T-helper 17 cell (primary cell): ENCODE measurements around the gene ACTG1. TPM values are rescaled to one million over a fixed set of nuclear protein-coding genes. Genes with fewer than 3 reads are reported as not detected.

Experiments used
- ATAC-seq: fragments of 150-1000 bp; cut with Tn5 transposase; 2 replicates; pipeline ENCODE4 v1.10.0; 2021; ENCODE audit warnings: mild to moderate bottlenecking, moderate library complexity
- DNase-seq, 3 donors: peaks; one replicate each; pipeline versions ENCODE4 v3.0.0 to v3.0.0-alpha.2; 2020 to 2021
- H3K9me3 ChIP-seq: one replicate; pipeline ENCODE4 v1.7.0; 2013; ENCODE audit warnings: low read length, mild to moderate bottlenecking; ENCODE audit not compliant: control insufficient read depth, poor library complexity, severe bottlenecking
- H3K27ac Mint-ChIP-seq: one replicate; pipeline ENCODE4 v1.8.0; 2022; ENCODE audit warnings: mild to moderate bottlenecking, moderate library complexity, mixed read lengths
- H3K27me3 Mint-ChIP-seq: one replicate; pipeline ENCODE4 v1.8.0; 2022; ENCODE audit warnings: mixed read lengths
- H3K36me3 Mint-ChIP-seq: one replicate; pipeline ENCODE4 v1.8.0; 2022; ENCODE audit warnings: low read depth, mixed read lengths
- H3K4me1 Mint-ChIP-seq: one replicate; pipeline ENCODE4 v1.8.0; 2022; ENCODE audit warnings: mild to moderate bottlenecking, mixed read lengths
- H3K4me3 Mint-ChIP-seq: one replicate; pipeline ENCODE4 v1.8.0; 2022; ENCODE audit warnings: mild to moderate bottlenecking, moderate library complexity, mixed read lengths
- total RNA-seq, 4 donors: library from RNA in 2 of 4; stranded (reverse) in 2 of 4; gene quantifications; one replicate each; pipeline ENCODE4 v1.2.3 and lab custom pipeline; 2022 to 2026

Gene ACTG1
- total RNA-seq, 2 donors from 2014 or later = 1,202 to 1,502 TPM

DNA sequence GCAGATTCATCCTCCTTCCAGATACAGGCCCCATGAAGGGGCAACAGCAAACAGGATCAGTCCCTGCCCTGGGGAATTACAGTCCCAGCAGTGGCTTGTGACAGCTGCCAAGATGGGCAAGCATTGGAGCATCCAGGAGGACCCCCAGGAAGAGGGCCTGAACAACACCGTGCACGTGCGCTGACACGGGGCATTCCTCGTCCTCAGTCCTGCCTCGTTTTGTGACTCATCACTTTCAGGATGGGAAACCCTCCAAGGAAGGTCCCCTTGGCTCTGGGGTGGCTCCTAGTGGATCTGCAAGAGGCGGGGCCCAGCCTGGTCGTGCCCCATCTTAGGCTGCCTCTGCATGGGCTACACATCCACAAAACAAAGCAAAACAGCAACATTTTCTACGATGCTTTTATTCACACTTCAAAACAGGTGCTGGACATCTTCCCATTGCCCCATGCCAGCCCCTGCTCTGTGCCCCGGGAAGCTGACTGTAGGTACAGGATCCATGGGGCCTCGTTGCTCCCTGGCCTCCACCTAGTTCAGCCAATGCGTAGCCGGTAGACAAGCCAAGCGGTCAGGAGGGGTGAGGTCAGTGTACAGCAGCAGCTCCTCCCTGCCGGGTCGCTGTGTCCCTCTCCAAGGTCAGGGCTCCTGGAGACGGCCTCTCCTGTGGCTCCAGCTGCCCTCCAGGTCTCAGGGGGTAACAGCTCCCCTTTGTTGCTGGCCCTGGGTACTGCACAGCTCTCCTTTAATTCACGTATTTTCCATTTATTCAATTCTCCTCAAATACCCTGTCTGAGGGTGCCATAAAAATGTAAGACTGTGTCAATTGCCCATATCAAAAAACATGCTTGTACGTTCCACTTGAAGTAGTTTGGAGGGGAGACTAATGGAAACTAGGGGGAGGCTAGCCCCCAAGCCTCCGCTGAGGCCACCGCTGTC lies 32.2 kb downstream of the ACTG1 start:
- ATAC-seq = no peak
- DNase-seq = no peak
- H3K9me3 ChIP-seq = no peaks in the 10 kb centered on the region
- peaks cover 2% of the 10 kb centered on the region for H3K4me1 Mint-ChIP-seq
- H3K27ac Mint-ChIP-seq = no peak overlapping the region
- H3K4me3 Mint-ChIP-seq = peak overlapping the region; percentile 36
- peaks cover 39% of the 10 kb centered on the region for H3K27me3 Mint-ChIP-seq
- no peaks in the 10 kb centered on the region for H3K36me3 Mint-ChIP-seq

DNA sequence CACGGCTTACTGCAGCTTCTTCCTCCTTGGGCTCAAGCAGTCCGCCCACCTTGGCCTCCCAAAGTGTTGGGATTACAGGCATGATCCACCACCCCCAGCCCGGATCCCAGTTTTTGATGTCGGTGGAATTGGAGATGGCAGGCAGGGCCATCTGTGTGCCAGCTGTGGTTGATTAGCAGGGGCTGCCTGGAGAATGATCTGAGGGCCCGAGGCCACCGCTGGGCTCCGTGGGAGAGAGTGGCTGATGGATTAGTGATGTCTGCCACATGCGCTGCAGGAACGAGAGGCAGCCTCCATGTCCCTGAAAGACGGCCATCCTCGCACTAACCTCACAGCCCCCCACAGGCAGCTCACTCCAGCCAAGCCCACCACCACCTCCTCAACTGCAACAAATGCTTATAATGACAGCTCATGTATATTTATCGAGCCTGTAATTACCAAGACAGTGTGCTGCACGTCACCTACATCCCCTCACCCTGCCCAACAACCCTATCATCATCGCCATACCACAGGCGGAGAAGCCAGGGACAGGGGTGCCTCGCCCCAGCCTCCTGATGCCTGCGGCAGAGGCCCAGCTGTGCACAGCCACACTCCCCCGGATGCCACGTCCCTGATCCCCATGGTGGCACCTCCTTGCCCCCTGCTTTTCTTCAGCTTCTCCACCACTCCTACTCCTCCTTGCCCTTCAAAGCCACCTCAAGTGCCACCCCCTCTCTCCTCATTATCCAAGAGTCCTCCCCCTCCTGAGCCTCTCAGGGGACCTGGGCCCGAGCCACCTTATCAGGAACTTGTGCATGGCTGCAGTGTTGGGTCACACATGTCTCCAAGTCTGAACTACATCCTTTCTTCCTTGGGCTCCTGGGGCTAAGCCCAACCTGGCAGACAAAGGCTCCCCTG lies 33.2 kb downstream of the ACTG1 start:
- H3K36me3 Mint-ChIP-seq = no peaks in the 10 kb centered on the region
- peaks cover 39% of the 10 kb centered on the region for H3K27me3 Mint-ChIP-seq
- no peak overlapping the region for H3K4me3 Mint-ChIP-seq
- no peaks in the 10 kb centered on the region for H3K9me3 ChIP-seq
- H3K27ac Mint-ChIP-seq = no peak overlapping the region
- ATAC-seq (no peak), DNase-seq (no peak)
- H3K4me1 Mint-ChIP-seq = peaks cover 5% of the 10 kb centered on the region

DNA sequence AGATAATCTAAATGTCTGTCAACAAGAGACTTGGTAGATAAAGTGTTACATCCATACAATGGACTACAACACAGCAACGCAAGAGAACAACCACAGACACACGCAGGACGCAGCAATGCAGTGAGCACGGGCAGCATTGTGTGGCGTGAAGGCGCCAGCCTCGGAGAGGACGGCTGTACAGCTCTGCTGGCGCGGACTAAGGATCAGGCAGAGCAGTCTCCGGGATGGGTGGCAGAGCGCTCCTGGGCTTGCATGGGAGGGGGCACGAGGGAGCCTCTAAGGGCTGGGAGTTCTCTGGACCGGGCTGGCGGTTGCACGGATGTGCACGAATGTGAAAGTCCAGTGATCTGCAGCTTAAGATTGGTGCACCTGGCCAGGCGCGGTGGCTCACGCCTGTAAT lies 34.5 kb downstream of the ACTG1 start:
- H3K27me3 Mint-ChIP-seq = peaks cover 39% of the 10 kb centered on the region

DNA sequence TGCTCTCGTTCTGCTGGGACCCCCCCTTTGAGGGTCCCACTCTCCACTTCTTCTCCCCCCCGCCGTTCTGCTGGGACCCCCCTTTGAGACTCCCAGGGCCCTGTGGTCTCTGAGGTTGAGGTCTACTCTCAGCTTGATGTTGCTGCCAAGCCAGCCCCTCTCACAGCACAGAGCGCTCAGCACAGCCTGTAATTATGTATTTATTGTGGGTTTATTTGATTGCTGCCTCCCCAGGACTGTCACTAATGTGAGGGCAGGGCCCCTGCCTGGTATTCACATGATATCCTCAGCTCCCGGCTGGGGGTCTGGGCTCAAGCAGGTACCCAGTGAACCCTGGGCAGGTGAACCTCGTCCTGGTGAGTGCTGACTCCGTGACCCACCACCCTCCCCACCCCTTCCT lies 35.4 kb downstream of the ACTG1 start:
- H3K9me3 ChIP-seq = no peaks in the 10 kb centered on the region
- Mint-ChIP-seq H3K27ac (no peak overlapping the region), H3K4me3 (no peak overlapping the region), H3K27me3 (peaks cover 31% of the 10 kb centered on the region), H3K36me3 (no peaks in the 10 kb centered on the region), H3K4me1 (peaks cover 6% of the 10 kb centered on the region)
- ATAC-seq = no peak
- DNase-seq = no peak

More for the DNA sequence above, 34.5 kb downstream of the ACTG1 start:
- DNase-seq = no peak
- no peak for ATAC-seq
- H3K27ac Mint-ChIP-seq = no peak overlapping the region
- no peaks in the 10 kb centered on the region for H3K36me3 Mint-ChIP-seq
- no peak overlapping the region for H3K4me3 Mint-ChIP-seq
- no peaks in the 10 kb centered on the region for H3K9me3 ChIP-seq
- peaks cover 6% of the 10 kb centered on the region for H3K4me1 Mint-ChIP-seq

DNA sequence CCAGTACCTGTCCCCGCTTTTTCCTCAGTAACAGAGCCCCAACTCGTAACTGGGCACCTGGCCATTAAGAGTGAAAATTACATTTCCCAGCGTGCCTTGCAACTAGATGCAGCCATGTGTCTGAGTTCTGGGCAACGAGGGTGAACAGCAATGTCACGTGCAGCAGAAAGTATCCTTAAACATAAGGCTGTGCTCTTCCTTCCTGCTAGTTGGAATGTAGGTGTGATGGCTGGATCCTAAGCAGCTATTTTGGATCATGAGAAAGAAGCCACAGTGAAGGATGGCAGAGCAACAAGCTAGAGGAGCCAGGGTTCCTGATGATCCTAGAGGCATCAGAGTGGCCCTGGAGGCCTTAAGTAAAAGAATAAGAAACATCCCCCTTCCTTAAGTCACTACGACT lies 36.0 kb downstream of the ACTG1 start:
- H3K27me3 Mint-ChIP-seq = peaks cover 26% of the 10 kb centered on the region
- H3K27ac Mint-ChIP-seq = no peak overlapping the region
- no peak overlapping the region for H3K4me3 Mint-ChIP-seq
- DNase-seq (no peak), ATAC-seq (no peak)
- no peaks in the 10 kb centered on the region for H3K36me3 Mint-ChIP-seq
- no peaks in the 10 kb centered on the region for H3K9me3 ChIP-seq
- peaks cover 4% of the 10 kb centered on the region for H3K4me1 Mint-ChIP-seq

DNA sequence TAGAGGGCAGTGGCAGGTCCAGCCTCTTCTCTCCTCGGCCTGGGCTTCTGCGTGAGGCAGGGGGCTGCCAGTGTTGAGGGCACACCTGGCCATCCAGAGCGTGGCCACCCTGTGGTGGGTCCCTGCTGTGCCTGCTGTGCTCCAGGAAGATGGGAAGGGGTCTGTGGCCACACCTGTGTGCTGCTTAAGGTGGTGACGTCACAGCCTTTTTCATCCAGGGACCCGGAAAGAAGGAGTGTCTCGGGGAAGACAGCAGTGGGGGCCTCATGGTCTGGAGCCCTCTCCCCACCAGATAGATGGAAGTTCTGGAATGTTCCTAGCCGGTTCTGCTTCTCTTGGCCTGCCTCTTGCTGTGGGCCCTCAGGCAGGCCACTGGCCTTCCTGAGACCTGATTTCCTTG lies 36.5 kb downstream of the ACTG1 start:
- H3K36me3 Mint-ChIP-seq = no peaks in the 10 kb centered on the region
- no peak for ATAC-seq

DNA sequence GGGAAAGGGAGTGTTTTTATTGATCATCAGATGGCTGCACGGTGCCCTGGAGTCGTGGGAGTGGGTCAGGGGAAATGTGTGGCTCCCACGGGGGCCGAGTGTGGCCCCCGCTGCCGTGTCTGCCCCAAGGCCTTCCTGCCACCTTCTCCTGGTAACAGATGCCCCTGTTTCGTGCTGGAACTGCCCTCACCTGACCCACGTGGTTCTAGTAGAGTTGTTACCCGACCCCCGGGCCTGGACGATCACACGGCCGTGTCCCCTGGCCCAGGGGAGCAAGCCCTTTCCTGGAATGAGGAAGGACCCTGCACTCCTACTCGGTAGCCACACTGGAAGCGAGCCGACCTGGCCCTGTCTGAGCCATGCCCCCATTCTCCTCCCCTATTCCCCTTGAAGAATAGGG lies 37.6 kb downstream of the ACTG1 start:
- no peak for DNase-seq
- H3K27me3 Mint-ChIP-seq = peaks cover 17% of the 10 kb centered on the region
- ATAC-seq = no peak
- H3K9me3 ChIP-seq = no peaks in the 10 kb centered on the region
- no peak overlapping the region for H3K4me3 Mint-ChIP-seq
- peaks cover 4% of the 10 kb centered on the region for H3K4me1 Mint-ChIP-seq
- H3K27ac Mint-ChIP-seq = no peak overlapping the region
- H3K36me3 Mint-ChIP-seq = no peaks in the 10 kb centered on the region

More for the DNA sequence above, 36.5 kb downstream of the ACTG1 start:
- H3K27me3 Mint-ChIP-seq = peaks cover 26% of the 10 kb centered on the region
- no peak for DNase-seq
- H3K9me3 ChIP-seq = no peaks in the 10 kb centered on the region
- no peak overlapping the region for H3K27ac Mint-ChIP-seq
- H3K4me3 Mint-ChIP-seq = no peak overlapping the region
- H3K4me1 Mint-ChIP-seq = peaks cover 4% of the 10 kb centered on the region

DNA sequence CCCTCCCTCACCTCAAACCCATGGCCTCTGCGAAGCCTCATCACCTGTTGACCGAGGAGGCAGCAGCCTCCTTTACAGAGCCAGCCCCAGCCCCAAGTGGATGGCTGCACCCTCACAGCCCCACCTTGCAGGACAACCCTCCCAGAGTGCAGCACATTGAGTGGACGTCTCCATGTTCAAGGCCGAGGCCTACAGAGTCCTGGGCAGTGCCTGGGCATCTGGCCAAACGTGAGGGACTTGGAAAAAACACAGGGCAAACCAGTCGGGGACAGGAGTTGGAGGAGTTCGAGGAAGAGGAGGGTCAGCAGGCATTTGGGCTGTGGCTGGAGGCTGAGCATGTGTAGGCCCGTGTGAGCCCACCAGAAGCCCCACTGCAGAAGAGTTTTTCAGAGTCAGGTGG lies 39.6 kb downstream of the ACTG1 start:
- DNase-seq = no peak
- no peaks in the 10 kb centered on the region for H3K36me3 Mint-ChIP-seq
- H3K9me3 ChIP-seq = no peaks in the 10 kb centered on the region
- H3K4me3 Mint-ChIP-seq = no peak overlapping the region
- no peak for ATAC-seq
- peaks cover 4% of the 10 kb centered on the region for H3K4me1 Mint-ChIP-seq
- H3K27me3 Mint-ChIP-seq = peaks cover 3% of the 10 kb centered on the region
- H3K27ac Mint-ChIP-seq = no peak overlapping the region

DNA sequence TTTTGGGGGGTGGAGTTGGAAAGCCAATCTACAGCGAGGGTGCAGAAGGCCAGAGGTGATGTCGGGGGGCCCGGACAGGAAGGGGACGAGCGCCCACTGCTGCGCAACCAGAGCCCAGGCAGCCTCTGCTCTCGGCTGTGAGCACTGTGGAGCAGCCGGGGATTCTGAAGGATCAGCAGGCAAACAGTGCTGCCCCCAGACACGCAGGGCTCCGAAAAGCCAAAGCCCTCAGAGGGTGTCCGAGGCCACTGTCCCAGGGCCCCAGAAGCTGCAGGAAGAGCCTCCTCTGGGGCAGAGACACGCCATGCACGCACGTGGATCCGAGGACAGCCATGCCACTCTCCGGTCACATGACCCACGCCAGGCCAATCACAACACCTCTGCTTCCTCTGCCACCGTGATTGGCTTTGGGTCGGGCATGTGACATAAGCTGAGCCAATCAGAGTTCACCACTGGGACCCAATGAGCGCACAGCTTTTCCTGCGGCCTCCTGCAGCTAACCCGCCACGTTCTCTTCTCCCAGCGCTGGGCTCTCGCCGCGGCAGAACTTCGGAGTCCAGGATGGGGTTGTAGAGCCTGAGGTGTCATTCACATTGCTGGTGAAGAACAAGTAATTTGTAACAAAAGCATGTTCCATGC lies 40.7 kb downstream of the ACTG1 start:
- no peak for ATAC-seq
- Mint-ChIP-seq H3K27me3 (no peaks in the 10 kb centered on the region), H3K27ac (no peak overlapping the region), H3K36me3 (no peaks in the 10 kb centered on the region), H3K4me1 (peaks cover 4% of the 10 kb centered on the region), H3K4me3 (no peak overlapping the region)
- H3K9me3 ChIP-seq = no peaks in the 10 kb centered on the region
- no peak for DNase-seq

DNA sequence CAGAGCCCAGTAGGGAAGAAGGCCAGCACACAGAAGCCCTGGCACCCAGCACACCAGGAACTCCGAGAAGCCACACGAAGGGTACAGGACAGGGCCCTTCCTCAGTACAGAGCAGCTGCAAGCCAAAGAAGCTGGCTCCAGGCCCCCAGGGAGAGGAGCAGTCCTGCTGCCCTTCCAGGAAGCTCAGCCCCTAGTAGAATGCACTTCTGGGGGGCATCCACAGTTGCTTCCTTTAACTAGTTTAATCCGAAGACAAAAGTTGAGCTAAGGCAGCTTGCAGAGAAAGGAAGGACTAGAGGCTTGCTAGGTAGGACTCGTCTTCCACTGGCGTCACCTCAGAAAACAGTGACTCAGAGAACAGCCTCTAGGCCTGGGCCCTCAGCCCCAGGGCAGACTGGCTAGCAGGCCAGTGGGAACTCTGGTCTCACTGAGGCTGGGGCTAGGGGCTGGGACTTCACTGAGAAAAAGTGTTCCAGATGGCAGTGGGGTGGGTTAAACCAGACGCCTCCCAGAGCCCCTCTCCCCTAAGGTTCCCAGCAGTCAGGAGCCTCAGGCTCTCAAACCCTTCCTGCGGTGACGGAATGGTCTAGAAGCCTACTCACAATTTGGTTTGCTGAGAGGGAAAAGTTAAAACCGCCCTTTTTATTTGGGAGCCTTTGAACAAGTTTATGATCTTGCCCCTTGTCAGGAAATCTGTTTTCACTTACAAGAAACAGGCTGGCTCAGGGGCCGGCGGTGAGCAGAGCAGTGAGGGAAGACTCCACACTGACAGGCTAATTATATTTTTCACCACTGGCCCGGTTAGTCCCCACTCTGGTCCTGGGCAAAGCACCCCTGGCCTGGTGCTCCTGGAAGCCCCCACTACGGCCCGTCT lies 41.4 kb downstream of the ACTG1 start:
- Mint-ChIP-seq H3K36me3 (no peaks in the 10 kb centered on the region), H3K4me1 (peaks cover 4% of the 10 kb centered on the region), H3K4me3 (no peak overlapping the region), H3K27ac (no peak overlapping the region), H3K27me3 (peaks cover 7% of the 10 kb centered on the region)
- no peak for ATAC-seq
- DNase-seq = no peak
- no peaks in the 10 kb centered on the region for H3K9me3 ChIP-seq

DNA sequence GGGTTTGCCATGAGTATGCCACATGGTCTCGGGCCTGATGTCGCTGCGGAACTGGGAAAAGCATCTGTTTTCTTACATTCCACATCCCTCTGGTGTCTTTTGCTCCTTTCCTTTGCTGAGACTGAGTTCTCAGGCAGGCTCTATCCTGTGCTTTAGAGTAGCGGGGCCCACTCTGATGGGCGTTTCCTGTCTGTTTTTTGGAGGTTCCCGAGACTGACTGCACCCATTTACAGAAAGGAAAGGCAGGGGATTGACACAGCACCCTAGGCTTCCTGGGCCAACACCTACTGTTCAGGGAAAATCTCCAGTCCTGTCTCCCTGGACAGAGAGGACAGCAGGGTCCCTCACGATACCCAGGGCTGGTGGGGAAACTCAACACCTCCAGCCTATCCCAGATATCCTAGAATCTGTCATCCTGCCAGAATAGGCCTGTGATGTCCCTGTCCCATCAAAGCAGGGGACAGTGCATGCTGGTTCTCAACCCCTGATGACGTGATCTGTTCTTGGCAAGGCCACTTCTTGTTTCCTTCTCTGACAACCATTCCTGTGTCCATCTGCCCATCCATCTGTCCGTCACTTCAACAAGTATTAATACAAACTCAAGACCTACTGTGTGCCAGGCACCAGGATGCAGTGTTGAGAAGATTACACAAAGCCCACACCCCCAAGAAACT lies 42.2 kb downstream of the ACTG1 start:
- no peak overlapping the region for H3K4me3 Mint-ChIP-seq
- DNase-seq (no peak), ATAC-seq (no peak)
- H3K36me3 Mint-ChIP-seq = no peaks in the 10 kb centered on the region
- H3K27ac Mint-ChIP-seq = peak overlapping the region; percentile 19
- H3K27me3 Mint-ChIP-seq = peaks cover 7% of the 10 kb centered on the region
- H3K4me1 Mint-ChIP-seq = peaks cover 4% of the 10 kb centered on the region
- no peaks in the 10 kb centered on the region for H3K9me3 ChIP-seq

DNA sequence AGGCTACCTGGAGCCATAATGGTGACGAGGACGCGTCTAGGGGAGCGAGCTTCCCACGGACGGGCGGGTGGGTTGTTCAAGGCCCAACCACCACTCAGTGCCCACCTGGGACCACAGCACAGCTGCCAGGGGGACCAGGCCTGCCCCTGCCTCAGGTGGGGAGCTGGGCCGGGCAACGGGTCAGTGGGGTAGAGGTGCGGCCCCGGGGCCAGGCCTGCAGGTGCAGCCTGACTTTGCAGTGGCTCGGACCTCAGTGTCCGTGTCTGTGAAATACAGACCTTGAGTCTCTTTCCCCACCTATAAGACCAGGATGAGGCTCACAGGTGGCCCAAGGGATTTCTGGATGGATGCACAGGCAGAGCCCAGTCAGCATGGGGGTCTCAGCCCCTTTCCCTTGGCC lies 43.3 kb downstream of the ACTG1 start:
- Mint-ChIP-seq H3K27ac (no peak overlapping the region), H3K36me3 (no peaks in the 10 kb centered on the region), H3K4me3 (no peak overlapping the region), H3K27me3 (peaks cover 9% of the 10 kb centered on the region), H3K4me1 (peaks cover 2% of the 10 kb centered on the region)
- DNase-seq = no peak
- ATAC-seq = no peak
- no peaks in the 10 kb centered on the region for H3K9me3 ChIP-seq
